Measurements from ENCODE around the gene NTN1.

The NTN1 gene

GRCh38 chr17:9249245-9249953 is 228.1 kb downstream of the NTN1 start:
- H3K4me3 Mint-ChIP-seq: no peak overlapping the region
- H3K9me3 Mint-ChIP-seq: no peaks in the 10 kb centered on the region
- peaks cover 3% of the 10 kb centered on the region for H3K4me1 Mint-ChIP-seq
- peaks cover 5% of the 10 kb centered on the region for H3K27me3 Mint-ChIP-seq (ENCODE audit: low read depth)
- H3K27ac Mint-ChIP-seq: no peak overlapping the region
- H3K36me3 Mint-ChIP-seq (ENCODE audit: low read depth): peaks cover 4% of the 10 kb centered on the region
- TF ChIP-seq, protein P1, sequence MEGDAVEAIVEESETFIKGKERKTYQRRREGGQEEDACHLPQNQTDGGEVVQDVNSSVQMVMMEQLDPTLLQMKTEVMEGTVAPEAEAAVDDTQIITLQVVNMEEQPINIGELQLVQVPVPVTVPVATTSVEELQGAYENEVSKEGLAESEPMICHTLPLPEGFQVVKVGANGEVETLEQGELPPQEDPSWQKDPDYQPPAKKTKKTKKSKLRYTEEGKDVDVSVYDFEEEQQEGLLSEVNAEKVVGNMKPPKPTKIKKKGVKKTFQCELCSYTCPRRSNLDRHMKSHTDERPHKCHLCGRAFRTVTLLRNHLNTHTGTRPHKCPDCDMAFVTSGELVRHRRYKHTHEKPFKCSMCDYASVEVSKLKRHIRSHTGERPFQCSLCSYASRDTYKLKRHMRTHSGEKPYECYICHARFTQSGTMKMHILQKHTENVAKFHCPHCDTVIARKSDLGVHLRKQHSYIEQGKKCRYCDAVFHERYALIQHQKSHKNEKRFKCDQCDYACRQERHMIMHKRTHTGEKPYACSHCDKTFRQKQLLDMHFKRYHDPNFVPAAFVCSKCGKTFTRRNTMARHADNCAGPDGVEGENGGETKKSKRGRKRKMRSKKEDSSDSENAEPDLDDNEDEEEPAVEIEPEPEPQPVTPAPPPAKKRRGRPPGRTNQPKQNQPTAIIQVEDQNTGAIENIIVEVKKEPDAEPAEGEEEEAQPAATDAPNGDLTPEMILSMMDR (IDR thresholded peaks at IDR 0.05; ENCODE audit: unreplicated experiment in 3 of 3): no peak

DNA sequence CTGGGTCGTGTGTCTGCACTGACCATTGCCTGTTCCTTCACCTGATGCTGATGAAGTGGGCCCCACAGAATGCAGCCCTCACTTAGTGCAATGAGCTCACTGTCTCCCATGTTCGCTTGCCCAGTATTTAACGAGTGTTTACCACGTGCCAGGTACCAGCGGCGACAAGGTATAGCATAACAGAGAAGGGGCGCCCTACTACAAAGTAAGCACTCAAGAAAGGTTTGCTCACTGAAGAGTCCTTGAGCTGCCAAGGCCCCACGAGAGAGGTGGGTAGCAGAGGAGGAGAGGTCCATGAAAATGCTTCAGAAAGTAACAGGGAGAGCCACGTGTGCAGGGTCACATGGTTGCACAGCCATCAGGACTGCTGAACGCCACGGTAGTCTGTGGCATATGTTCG is 230.0 kb downstream of the NTN1 start:
- TF ChIP-seq, protein P1 (IDR thresholded peaks at IDR 0.05; ENCODE audit: unreplicated experiment in 3 of 3): no peak
- H3K27me3 Mint-ChIP-seq (ENCODE audit: low read depth): peaks cover 5% of the 10 kb centered on the region

DNA sequence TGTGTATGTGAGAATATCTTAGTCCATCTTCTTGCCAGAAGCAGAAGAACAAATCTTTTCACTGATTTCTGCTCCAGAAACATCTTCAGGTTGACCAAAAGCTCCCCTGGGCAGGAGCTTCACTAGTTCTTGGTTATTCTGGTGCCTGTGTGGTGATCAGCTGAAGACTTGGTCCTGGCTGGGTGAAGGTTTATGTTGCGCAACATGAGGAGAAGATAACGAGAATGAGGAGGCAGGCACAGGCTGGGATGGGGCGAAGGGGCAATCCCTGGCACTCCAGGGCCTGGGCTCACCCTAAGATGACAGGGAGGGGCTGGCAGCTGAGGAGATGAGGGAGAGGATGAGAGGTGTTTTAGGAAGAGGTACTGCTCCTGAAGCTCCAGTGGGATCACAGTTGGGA is 232.0 kb downstream of the NTN1 start:
- H3K4me3 Mint-ChIP-seq: no peak overlapping the region

More for the DNA sequence above, 230.0 kb downstream of the NTN1 start:
- H3K4me1 Mint-ChIP-seq: peaks cover 15% of the 10 kb centered on the region
- H3K9me3 Mint-ChIP-seq: no peaks in the 10 kb centered on the region
- peaks cover 4% of the 10 kb centered on the region for H3K36me3 Mint-ChIP-seq (ENCODE audit: low read depth)
- no peak overlapping the region for H3K4me3 Mint-ChIP-seq
- H3K27ac Mint-ChIP-seq: no peak overlapping the region

GRCh38 chr17:9254841-9255240 is 233.5 kb downstream of the NTN1 start:
- TF ChIP-seq, protein P1 (IDR thresholded peaks at IDR 0.05; ENCODE audit: unreplicated experiment in 3 of 3): no peak
- Mint-ChIP-seq H3K27ac (no peak overlapping the region), H3K27me3 (ENCODE audit: low read depth) (peaks cover 15% of the 10 kb centered on the region), H3K4me3 (no peak overlapping the region), H3K9me3 (no peaks in the 10 kb centered on the region), H3K4me1 (peaks cover 45% of the 10 kb centered on the region), H3K36me3 (ENCODE audit: low read depth) (no peaks in the 10 kb centered on the region)

More for the DNA sequence above, 232.0 kb downstream of the NTN1 start:
- peak overlapping the region in 1 of 3 experiments; percentile 13 for H3K27ac Mint-ChIP-seq
- TF ChIP-seq, protein P1 (IDR thresholded peaks at IDR 0.05; ENCODE audit: unreplicated experiment in 3 of 3): no peak
- H3K9me3 Mint-ChIP-seq: no peaks in the 10 kb centered on the region
- H3K27me3 Mint-ChIP-seq (ENCODE audit: low read depth): peaks cover 6% of the 10 kb centered on the region
- peaks cover 4% of the 10 kb centered on the region for H3K36me3 Mint-ChIP-seq (ENCODE audit: low read depth)
- H3K4me1 Mint-ChIP-seq: peaks cover 31% of the 10 kb centered on the region

DNA sequence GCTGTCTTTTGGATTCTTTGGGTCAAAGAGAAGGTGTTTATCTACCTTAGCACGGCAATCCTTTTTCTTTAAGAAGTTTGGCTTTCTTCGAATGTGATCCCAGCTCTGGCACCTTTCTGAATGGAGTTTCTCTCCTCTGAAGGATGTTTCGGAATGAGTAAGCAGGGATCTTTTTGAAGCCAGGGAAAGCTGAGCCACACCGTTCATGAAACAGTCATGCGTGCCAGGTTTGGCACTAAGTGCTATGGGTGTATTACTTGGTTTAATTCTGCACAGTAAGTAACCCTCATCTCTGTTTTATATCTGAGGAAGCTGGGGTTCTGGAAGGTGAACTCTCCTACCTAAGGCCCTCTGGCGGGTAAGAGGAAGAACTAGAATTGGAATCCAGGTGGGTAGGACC is 234.5 kb downstream of the NTN1 start:
- Mint-ChIP-seq H3K27me3 (ENCODE audit: low read depth) (peaks cover 17% of the 10 kb centered on the region), H3K27ac (no peak overlapping the region), H3K4me1 (peaks cover 49% of the 10 kb centered on the region), H3K9me3 (no peaks in the 10 kb centered on the region), H3K4me3 (no peak overlapping the region), H3K36me3 (ENCODE audit: low read depth) (no peaks in the 10 kb centered on the region)
- TF ChIP-seq, protein P1 (IDR thresholded peaks at IDR 0.05; ENCODE audit: unreplicated experiment in 3 of 3): no peak

- H3K27ac Mint-ChIP-seq: no peak overlapping the region
- TF ChIP-seq, protein P1 (IDR thresholded peaks at IDR 0.05; ENCODE audit: unreplicated experiment in 3 of 3): no peak
- H3K4me3 Mint-ChIP-seq: no peak overlapping the region
- peaks cover 20% of the 10 kb centered on the region for H3K27me3 Mint-ChIP-seq (ENCODE audit: low read depth)
- H3K4me1 Mint-ChIP-seq: peaks cover 54% of the 10 kb centered on the region
- no peaks in the 10 kb centered on the region for H3K36me3 Mint-ChIP-seq (ENCODE audit: low read depth)
- no peaks in the 10 kb centered on the region for H3K9me3 Mint-ChIP-seq
Measured at GRCh38 chr17:9256361-9256750, 235.0 kb downstream of the NTN1 start.

Data from nephron (organoid).